Measurements from ENCODE around the gene DMPK. TPM values are rescaled to one million over a fixed set of nuclear protein-coding genes. Genes with fewer than 3 reads are reported as not detected.
A peak's percentile ranks its signal among the peaks of the same experiment; 100 is the strongest.

DMPK gene
- total and polyA plus RNA-seq, 9 of the 15 experiments (the other 6 are each of a cell fraction or from before 2014, with no cell fraction given), result 0.24 to 31.3 (median 7.3) TPM

DNA sequence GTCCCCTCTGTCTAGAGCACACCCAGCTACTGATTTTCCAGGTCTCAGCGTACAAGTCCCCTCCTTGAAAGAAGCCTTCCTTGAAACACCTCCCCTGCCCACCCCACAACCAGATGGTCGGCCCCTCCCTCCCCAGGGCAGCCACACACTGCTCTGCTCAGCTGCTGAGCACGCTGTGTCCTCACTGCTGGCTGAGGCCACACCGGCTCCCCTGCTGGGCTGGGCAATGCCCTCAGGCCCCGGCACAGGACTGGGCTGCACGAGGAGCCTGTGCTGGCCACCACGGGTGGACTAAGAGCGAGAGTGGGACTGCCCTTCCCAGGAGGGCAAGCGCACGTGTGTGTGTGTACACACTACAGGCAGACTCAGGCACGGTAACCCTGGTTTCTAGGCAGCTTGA, 44.6 kb upstream of the DMPK start:
- H3K36me3 ChIP-seq (ENCODE audit: control insufficient read depth, insufficient read depth, low read length), result peaks cover 93% of the 10 kb centered on the region; the same call in 2 of the 3 replicates
- no TSS peak for BruUV-seq (replicated peaks)
- H3K27me3 ChIP-seq (ENCODE audit: control insufficient read depth in 2 of 2, insufficient read depth in 2 of 2, low read length in 2 of 2), result no peaks in the 10 kb centered on the region
- DNase-seq (ENCODE audit: extremely low read depth in 1 of 4, low spot score in 3 of 4), result no peak
- CTCF ChIA-PET (ENCODE audit: low intra/inter-chr PET ratio), result no interaction called here
- TF ChIP-seq POLR2G (IDR thresholded peaks at IDR 0.05; ENCODE audit: low read depth, low read length), result peak; percentile 56; the same call in 1 of the 2 replicates
- TF ChIP-seq, protein P1, sequence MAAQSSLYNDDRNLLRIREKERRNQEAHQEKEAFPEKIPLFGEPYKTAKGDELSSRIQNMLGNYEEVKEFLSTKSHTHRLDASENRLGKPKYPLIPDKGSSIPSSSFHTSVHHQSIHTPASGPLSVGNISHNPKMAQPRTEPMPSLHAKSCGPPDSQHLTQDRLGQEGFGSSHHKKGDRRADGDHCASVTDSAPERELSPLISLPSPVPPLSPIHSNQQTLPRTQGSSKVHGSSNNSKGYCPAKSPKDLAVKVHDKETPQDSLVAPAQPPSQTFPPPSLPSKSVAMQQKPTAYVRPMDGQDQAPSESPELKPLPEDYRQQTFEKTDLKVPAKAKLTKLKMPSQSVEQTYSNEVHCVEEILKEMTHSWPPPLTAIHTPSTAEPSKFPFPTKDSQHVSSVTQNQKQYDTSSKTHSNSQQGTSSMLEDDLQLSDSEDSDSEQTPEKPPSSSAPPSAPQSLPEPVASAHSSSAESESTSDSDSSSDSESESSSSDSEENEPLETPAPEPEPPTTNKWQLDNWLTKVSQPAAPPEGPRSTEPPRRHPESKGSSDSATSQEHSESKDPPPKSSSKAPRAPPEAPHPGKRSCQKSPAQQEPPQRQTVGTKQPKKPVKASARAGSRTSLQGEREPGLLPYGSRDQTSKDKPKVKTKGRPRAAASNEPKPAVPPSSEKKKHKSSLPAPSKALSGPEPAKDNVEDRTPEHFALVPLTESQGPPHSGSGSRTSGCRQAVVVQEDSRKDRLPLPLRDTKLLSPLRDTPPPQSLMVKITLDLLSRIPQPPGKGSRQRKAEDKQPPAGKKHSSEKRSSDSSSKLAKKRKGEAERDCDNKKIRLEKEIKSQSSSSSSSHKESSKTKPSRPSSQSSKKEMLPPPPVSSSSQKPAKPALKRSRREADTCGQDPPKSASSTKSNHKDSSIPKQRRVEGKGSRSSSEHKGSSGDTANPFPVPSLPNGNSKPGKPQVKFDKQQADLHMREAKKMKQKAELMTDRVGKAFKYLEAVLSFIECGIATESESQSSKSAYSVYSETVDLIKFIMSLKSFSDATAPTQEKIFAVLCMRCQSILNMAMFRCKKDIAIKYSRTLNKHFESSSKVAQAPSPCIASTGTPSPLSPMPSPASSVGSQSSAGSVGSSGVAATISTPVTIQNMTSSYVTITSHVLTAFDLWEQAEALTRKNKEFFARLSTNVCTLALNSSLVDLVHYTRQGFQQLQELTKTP (IDR thresholded peaks at IDR 0.05; ENCODE audit: low read depth in 1 of 2, partially characterized antibody in 2 of 2), result no peak
- TF ChIP-seq ZNF785 (CRISPR knock-in tag; IDR thresholded peaks at IDR 0.05), result no peak
- TF ChIP-seq KLF16 (IDR thresholded peaks at IDR 0.05), result no peak
- TF ChIP-seq RBM22 (IDR thresholded peaks at IDR 0.05; ENCODE audit: low read depth, low read length, poor library complexity, severe bottlenecking), result no peak
- TF ChIP-seq, protein P2, sequence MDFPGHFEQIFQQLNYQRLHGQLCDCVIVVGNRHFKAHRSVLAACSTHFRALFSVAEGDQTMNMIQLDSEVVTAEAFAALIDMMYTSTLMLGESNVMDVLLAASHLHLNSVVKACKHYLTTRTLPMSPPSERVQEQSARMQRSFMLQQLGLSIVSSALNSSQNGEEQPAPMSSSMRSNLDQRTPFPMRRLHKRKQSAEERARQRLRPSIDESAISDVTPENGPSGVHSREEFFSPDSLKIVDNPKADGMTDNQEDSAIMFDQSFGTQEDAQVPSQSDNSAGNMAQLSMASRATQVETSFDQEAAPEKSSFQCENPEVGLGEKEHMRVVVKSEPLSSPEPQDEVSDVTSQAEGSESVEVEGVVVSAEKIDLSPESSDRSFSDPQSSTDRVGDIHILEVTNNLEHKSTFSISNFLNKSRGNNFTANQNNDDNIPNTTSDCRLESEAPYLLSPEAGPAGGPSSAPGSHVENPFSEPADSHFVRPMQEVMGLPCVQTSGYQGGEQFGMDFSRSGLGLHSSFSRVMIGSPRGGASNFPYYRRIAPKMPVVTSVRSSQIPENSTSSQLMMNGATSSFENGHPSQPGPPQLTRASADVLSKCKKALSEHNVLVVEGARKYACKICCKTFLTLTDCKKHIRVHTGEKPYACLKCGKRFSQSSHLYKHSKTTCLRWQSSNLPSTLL (IDR thresholded peaks at IDR 0.05), result no peak
- TF ChIP-seq, protein P3, sequence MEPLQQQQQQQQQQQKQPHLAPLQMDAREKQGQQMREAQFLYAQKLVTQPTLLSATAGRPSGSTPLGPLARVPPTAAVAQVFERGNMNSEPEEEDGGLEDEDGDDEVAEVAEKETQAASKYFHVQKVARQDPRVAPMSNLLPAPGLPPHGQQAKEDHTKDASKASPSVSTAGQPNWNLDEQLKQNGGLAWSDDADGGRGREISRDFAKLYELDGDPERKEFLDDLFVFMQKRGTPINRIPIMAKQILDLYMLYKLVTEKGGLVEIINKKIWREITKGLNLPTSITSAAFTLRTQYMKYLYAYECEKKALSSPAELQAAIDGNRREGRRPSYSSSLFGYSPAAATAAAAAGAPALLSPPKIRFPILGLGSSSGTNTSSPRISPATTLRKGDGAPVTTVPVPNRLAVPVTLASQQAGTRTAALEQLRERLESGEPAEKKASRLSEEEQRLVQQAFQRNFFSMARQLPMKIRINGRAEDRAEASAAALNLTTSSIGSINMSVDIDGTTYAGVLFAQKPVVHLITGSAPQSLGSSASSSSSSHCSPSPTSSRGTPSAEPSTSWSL (CRISPR knock-in tag; IDR thresholded peaks at IDR 0.05; ENCODE audit: borderline replicate concordance), result no peak
- no peak for TF ChIP-seq CBX1 (IDR thresholded peaks at IDR 0.05; ENCODE audit: low read depth)
- WGBS (ENCODE audit: insufficient coverage, low coverage, missing lambda C conversion rate), result 90% methylated on average over 10 of the region's 11 CpGs
- H3K9me3 ChIP-seq (replicated peaks; ENCODE audit: control insufficient read depth, insufficient read depth, low read depth, low read length), result no peaks in the 10 kb centered on the region
- no peak for ATAC-seq
- H3K79me2 ChIP-seq (ENCODE audit: control insufficient read depth, insufficient read depth, low read length), result no peaks in the 10 kb centered on the region
- no peak overlapping the region for H3K4me2 ChIP-seq (ENCODE audit: insufficient read depth, low read length)
- no peak overlapping the region for H3K9ac ChIP-seq (ENCODE audit: insufficient read depth in 1 of 2, low read depth in 2 of 2, low read length in 2 of 2)
- peaks cover 0 to 3% of the 10 kb centered on the region in 2 experiments; a peak in 1 of 5 replicates for H3K4me1 ChIP-seq (replicated peaks in 1 of 2; ENCODE audit: control insufficient read depth in 2 of 2, insufficient read depth in 2 of 2, low read length in 2 of 2)
- H3K27ac ChIP-seq (ENCODE audit: extremely low read depth, low read depth, low read length), result no peak overlapping the region
- H3K4me3 ChIP-seq, result no peak overlapping the region
- POLR2A ChIA-PET, result interaction anchor here (0.6 to 1.7 kb wide), 5 partner anchors 10 to 159 kb away, joined by 3 to 5 read pairs (median 3); partner anchors contain the start of gene GIPR
- H4K20me1 ChIP-seq (replicated peaks; ENCODE audit: control insufficient read depth, insufficient read depth, low read length), result no peaks in the 10 kb centered on the region
- FAIRE-seq, result no peak
- in situ Hi-C loops (cut with MboI) (no loop called here), intact Hi-C loops (cut with micrococcal nuclease) (no loop called here)
- H2AFZ ChIP-seq (ENCODE audit: low read depth, low read length), result no peak overlapping the region
- peaks cover 6% of the 10 kb centered on the region for H3K9me1 ChIP-seq (ENCODE audit: control insufficient read depth, insufficient read depth, low read length)

All from K562 (cell line).